ENCODE data around the gene GOLGA6B.

GRCh38 chr15:72698938-72699337 is 44.4 kb downstream of the GOLGA6B start:
- TF ChIP-seq EZH2phosphoT487 (IDR thresholded peaks at IDR 0.05; ENCODE audit: borderline replicate concordance, low read depth) (no peak), CTCF (IDR thresholded peaks at IDR 0.05) (no peak), MAX (IDR thresholded peaks at IDR 0.05; ENCODE audit: low read depth) (no peak), POLR2AphosphoS5 (IDR thresholded peaks at IDR 0.05; ENCODE audit: low read depth, low read length) (no peak), MXI1 (IDR thresholded peaks at IDR 0.05; ENCODE audit: low read depth, low read length) (no peak), GATA2 (CRISPR knock-in tag; IDR thresholded peaks at IDR 0.05) (no peak), FOXM1 (IDR thresholded peaks at IDR 0.05; ENCODE audit: low read depth) (no peak)

Measured in SK-N-SH (cell line).